Spleen (tissue), 11 donors: Measurements from ENCODE around the gene BCAT1. TPM values are rescaled to one million over a fixed set of nuclear protein-coding genes. Genes with fewer than 3 reads are reported as not detected.

ENCODE experiments used
- DNase-seq: peaks from one replicate; pipeline ENCODE4 v3.0.0-alpha.2; 2020
- H3K27ac ChIP-seq, 8 donors: fragments of 200-600 bp; sonication (generic) in 7 of 8; 1 replicate in 4 of 8; 2 replicates in 4 of 8; pipeline versions ENCODE4 v1.5.0 to v1.8.0; 2016 to 2021; ENCODE audit warnings: inconsistent platforms in 4 of 8, mild to moderate bottlenecking in 4 of 8, moderate library complexity in 1 of 8
- H3K27me3 ChIP-seq, 7 donors: fragments of 200-600 bp; sonication (generic) in 6 of 7; replicated peaks in 1 of 7; 1 replicate in 4 of 7; 2 replicates in 3 of 7; pipeline versions ENCODE4 v1.5.0 to v1.8.0; 2016 to 2021; ENCODE audit warnings: inconsistent platforms in 3 of 7, mild to moderate bottlenecking in 1 of 7
- H3K36me3 ChIP-seq, 6 donors: fragments of 200-600 bp; sonication (generic) in 5 of 6; 1 replicate in 4 of 6; 2 replicates in 2 of 6; pipeline versions ENCODE4 v1.5.0 to v1.8.0; 2016 to 2021; ENCODE audit warnings: inconsistent platforms in 2 of 6
- H3K4me1 ChIP-seq, 6 donors: fragments of 200-600 bp; sonication (generic) in 5 of 6; 1 replicate in 3 of 6; 2 replicates in 3 of 6; pipeline versions ENCODE4 v1.5.0 to v1.8.0; 2016 to 2021; ENCODE audit warnings: inconsistent platforms in 3 of 6
- H3K4me3 ChIP-seq, 8 donors: fragments of 200-600 bp; sonication (generic) in 7 of 8; 1 replicate in 4 of 8; 2 replicates in 4 of 8; pipeline versions ENCODE4 v1.5.0 to v1.8.0; 2016 to 2021; ENCODE audit warnings: inconsistent platforms in 4 of 8, mild to moderate bottlenecking in 4 of 8, moderate library complexity in 2 of 8
- H3K9me3 ChIP-seq, 8 donors: fragments of 200-600 bp; sonication (generic) in 7 of 8; 1 replicate in 4 of 8; 2 replicates in 4 of 8; pipeline versions ENCODE4 v1.5.0 to v1.8.0; 2016 to 2021; ENCODE audit warnings: inconsistent platforms in 4 of 8
- CTCF ChIP-seq, 11 experiments: fragments of 200-600 bp in 7 of 11; fragments of 450-650 bp in 4 of 11; sonication (generic) in 4 of 11; IDR thresholded peaks in 8 of 11; conservative IDR thresholded peaks in 3 of 11; 1 replicate in 7 of 11; 2 replicates in 4 of 11; pipeline versions ENCODE4 v1.4.0 to v1.8.0; 2016 to 2021; ENCODE audit warnings: antibody characterized with exemption in 11 of 11, inconsistent platforms in 4 of 11, mild to moderate bottlenecking in 1 of 11
- POLR2A ChIP-seq, 3 donors: fragments of 450-650 bp; IDR thresholded peaks; one replicate each; pipeline ENCODE4 v1.5.1; 2017; ENCODE audit warnings: antibody characterized with exemption in 3 of 3, mild to moderate bottlenecking in 1 of 3
- POLR2AphosphoS5 ChIP-seq, 3 donors: sonication (generic); formaldehyde crosslinking; IDR thresholded peaks; one replicate each; pipeline ENCODE4 v1.5.1; 2017; ENCODE audit warnings: antibody characterized with exemption in 3 of 3
- WGBS, 5 donors: extraction: QIAGEN DNeasy Blood & Tissue Kit in 3 of 5; methylation state at CpG; one replicate each; pipeline versions ENCODE4 v1.1.5 to v1.1.7; 2013 to 2018; 5-methylcytosine and 5-hydroxymethylcytosine counted together
- intact Hi-C: fragments of 100-400 bp; cut with DNase I; formaldehyde crosslinking; loops from one replicate; pipeline ENCODE4 v1.15.0; 2023; ENCODE audit warnings: low total_unique reads
- polyA plus RNA-seq, 3 donors: library from polyadenylated mRNA; stranded (reverse); fragments of 200-250 nt; gene quantifications; one replicate each; pipeline ENCODE4 v1.2.1, GENCODE V29; 2013
- total RNA-seq, 7 donors: library from RNA; depleted of rRNA in 3 of 7; stranded (reverse); fragments of >200 nt in 3 of 7; fragmentation: NEBNext Ultra II Directional in 4 of 7; extraction: Animal tissue kit (Norgen Biotek cat#: 25700) in 4 of 7; gene quantifications; one replicate each; pipeline versions ENCODE4 v1.1.0 to v1.2.1, GENCODE V29; 2016 to 2021
- donor health status: healthy with polysubstance abuse.
- donor health status: DM: no; HTN: no; CAD: no; lungs with moderate emphysema.
- donor health status: DM: no; HTN: no; CAD: no.
- donor health status: Bipolar disorder and iron deficiency.
- donor health status: healthy.
- donor health status: DM: no; HTN: no; CAD: no.
- donor health status: DM: yes; HTN: yes; CAD: no.

BCAT1 gene
- total and polyA plus RNA-seq, 10 donors = 0.54 to 18.4 (median 8.7) TPM

GRCh38 chr12:24989216-24989615 is 40.3 kb upstream of the BCAT1 start:
- Histone ChIP-seq H3K4me3 (no peak overlapping the region), H3K27ac (no peak overlapping the region), H3K9me3 (peaks cover 0 to 9% (median 3%) of the 10 kb centered on the region in 8 donors), H3K36me3 (no peaks in the 10 kb centered on the region), H3K27me3 (no peaks in the 10 kb centered on the region), H3K4me1 (peaks cover 0 to 12% (median 7%) of the 10 kb centered on the region in 6 donors)
- TF ChIP-seq POLR2AphosphoS5 (IDR thresholded peaks at IDR 0.05) (no peak), CTCF (IDR thresholded peaks at IDR 0.05 in 8 of 11, conservative IDR thresholded peaks at IDR 0.05 in 3 of 11) (no peak), POLR2A (IDR thresholded peaks at IDR 0.05) (no peak)
- WGBS, 5 donors = 89 to 95% (median 91%) methylated on average over 2 of the region's 2 CpGs
- no peak for DNase-seq
- intact Hi-C loops = no loop called here

GRCh38 chr12:24982250-24982649 is 33.3 kb upstream of the BCAT1 start:
- TF ChIP-seq CTCF (IDR thresholded peaks at IDR 0.05 in 8 of 11, conservative IDR thresholded peaks at IDR 0.05 in 3 of 11) = no peak
- TF ChIP-seq POLR2A (IDR thresholded peaks at IDR 0.05) = no peak
- TF ChIP-seq POLR2AphosphoS5 (IDR thresholded peaks at IDR 0.05) = no peak
- H3K27me3 ChIP-seq = no peaks in the 10 kb centered on the region
- no peaks in the 10 kb centered on the region for H3K36me3 ChIP-seq

GRCh38 chr12:24979976-24980730 is 31.3 kb upstream of the BCAT1 start:
- intact Hi-C loops = no loop called here
- peaks cover 0 to 34% (median 23%) of the 10 kb centered on the region in 8 donors for H3K9me3 ChIP-seq
- no peak overlapping the region for H3K4me3 ChIP-seq
- H3K4me1 ChIP-seq = peaks cover 0 to 7% (median 0%) of the 10 kb centered on the region in 6 donors
- no peak overlapping the region for H3K27ac ChIP-seq
- TF ChIP-seq POLR2A (IDR thresholded peaks at IDR 0.05) = no peak
- no peak for TF ChIP-seq CTCF (IDR thresholded peaks at IDR 0.05 in 8 of 11, conservative IDR thresholded peaks at IDR 0.05 in 3 of 11)
- TF ChIP-seq POLR2AphosphoS5 (IDR thresholded peaks at IDR 0.05) = no peak
- no peaks in the 10 kb centered on the region for H3K36me3 ChIP-seq
- no peaks in the 10 kb centered on the region for H3K27me3 ChIP-seq
- WGBS, 5 donors = 84 to 89% (median 88%) methylated on average over 8 of the region's 8 CpGs
- DNase-seq = no peak

More at GRCh38 chr12:24982250-24982649, 33.3 kb upstream of the BCAT1 start:
- H3K9me3 ChIP-seq = peaks cover 0 to 34% (median 23%) of the 10 kb centered on the region in 8 donors
- intact Hi-C loops = no loop called here
- H3K4me1 ChIP-seq = peaks cover 0 to 2% (median 0%) of the 10 kb centered on the region in 6 donors
- no peak overlapping the region for H3K4me3 ChIP-seq
- no peak for DNase-seq
- no peak overlapping the region for H3K27ac ChIP-seq
- 88 to 91% (median 90%) methylated on average over 1 of the region's 1 CpG for WGBS, 5 donors

- H3K4me3 ChIP-seq = no peak overlapping the region
- DNase-seq = no peak
- H3K27ac ChIP-seq = peak overlapping the region in 1 of 8 donors; percentile 15
- WGBS, 5 donors = 28 to 51% (median 40%) methylated on average over 5 of the region's 5 CpGs
- H3K27me3 ChIP-seq = no peaks in the 10 kb centered on the region
- intact Hi-C loops = no loop called here
- TF ChIP-seq POLR2A (IDR thresholded peaks at IDR 0.05) (no peak), CTCF (IDR thresholded peaks at IDR 0.05 in 8 of 11, conservative IDR thresholded peaks at IDR 0.05 in 3 of 11) (no peak), POLR2AphosphoS5 (IDR thresholded peaks at IDR 0.05) (no peak)
- no peaks in the 10 kb centered on the region for H3K36me3 ChIP-seq
- H3K4me1 ChIP-seq = peaks cover 0 to 7% (median 0%) of the 10 kb centered on the region in 6 donors
- peaks cover 0 to 28% (median 21%) of the 10 kb centered on the region in 8 donors for H3K9me3 ChIP-seq
Measured at GRCh38 chr12:24979329-24979728, 30.4 kb upstream of the BCAT1 start.
